Measurements from ENCODE around the gene MYO1E.
"Not testable (repeated sequence)": the region's sequence is repeated elsewhere in the genome, so short reads cannot be mapped to it uniquely, and the experiment has no call there.

The MYO1E gene

GRCh38 chr15:59131969-59132562 lies 240.6 kb downstream of the MYO1E start:
- Histone ChIP-seq H3K27ac (ENCODE audit: low read depth, low read length) (no peak overlapping the region), H3K4me3 (ENCODE audit: insufficient read depth, low read length, poor library complexity, severe bottlenecking) (no peak overlapping the region), H4K20me1 (ENCODE audit: low read depth, low read length) (no peaks in the 10 kb centered on the region), H3K9me2 (replicated peaks; ENCODE audit: insufficient read depth, low read length) (no peaks in the 10 kb centered on the region), H2AFZ (ENCODE audit: low read depth, low read length, severe bottlenecking) (no peak overlapping the region), H3K79me2 (ENCODE audit: insufficient read depth, low read length) (peaks cover 7% of the 10 kb centered on the region; the same call in 1 of the 2 replicates), H3K27me3 (ENCODE audit: low read length) (no peaks in the 10 kb centered on the region), H3K36me3 (ENCODE audit: low read length) (peaks cover 82% of the 10 kb centered on the region), H3K9me3 (ENCODE audit: insufficient read depth, low read length) (no peaks in the 10 kb centered on the region; the same call in 1 of the 2 replicates), H3K9ac (ENCODE audit: low read length) (no peak overlapping the region), H3K4me2 (ENCODE audit: low read depth, low read length, poor library complexity, severe bottlenecking) (no peak overlapping the region), H3F3A (ENCODE audit: insufficient read depth) (peaks cover 41% of the 10 kb centered on the region)
- TF ChIP-seq CTCF (IDR thresholded peaks at IDR 0.05; ENCODE audit: insufficient read depth, low read length, poor library complexity, severe bottlenecking): no peak
- TF ChIP-seq EZH2phosphoT487 (conservative IDR thresholded peaks at IDR 0.05; ENCODE audit: low read length): no peak

- no peaks in the 10 kb centered on the region for H4K20me1 ChIP-seq (ENCODE audit: low read depth, low read length)
- H3K79me2 ChIP-seq (ENCODE audit: insufficient read depth, low read length): peaks cover 7% of the 10 kb centered on the region; the same call in 1 of the 2 replicates
- no peak overlapping the region for H3K9ac ChIP-seq (ENCODE audit: low read length)
- H3K9me2 ChIP-seq (replicated peaks; ENCODE audit: insufficient read depth, low read length): no peaks in the 10 kb centered on the region
- H3K27ac ChIP-seq (ENCODE audit: low read depth, low read length): no peak overlapping the region
- no peak overlapping the region for H3K4me2 ChIP-seq (ENCODE audit: low read depth, low read length, poor library complexity, severe bottlenecking)
- peaks cover 77% of the 10 kb centered on the region for H3K36me3 ChIP-seq (ENCODE audit: low read length)
- no peak overlapping the region for H2AFZ ChIP-seq (ENCODE audit: low read depth, low read length, severe bottlenecking)
- H3K27me3 ChIP-seq (ENCODE audit: low read length): no peaks in the 10 kb centered on the region
- no peaks in the 10 kb centered on the region; the same call in 1 of the 2 replicates for H3K9me3 ChIP-seq (ENCODE audit: insufficient read depth, low read length)
- peaks cover 42% of the 10 kb centered on the region for H3F3A ChIP-seq (ENCODE audit: insufficient read depth)
- H3K4me3 ChIP-seq (ENCODE audit: insufficient read depth, low read length, poor library complexity, severe bottlenecking): no peak overlapping the region
- TF ChIP-seq EZH2phosphoT487 (conservative IDR thresholded peaks at IDR 0.05; ENCODE audit: low read length) (no peak), CTCF (IDR thresholded peaks at IDR 0.05; ENCODE audit: insufficient read depth, low read length, poor library complexity, severe bottlenecking) (no peak)
Observed at GRCh38 chr15:59131456-59131855, 241.2 kb downstream of the MYO1E start.

GRCh38 chr15:59127255-59127654 lies 245.4 kb downstream of the MYO1E start:
- not testable (repeated sequence) for H3K27ac ChIP-seq (ENCODE audit: low read depth, low read length)

GRCh38 chr15:59125683-59126082 lies 247.0 kb downstream of the MYO1E start:
- not testable (repeated sequence) for H3K4me2 ChIP-seq (ENCODE audit: low read depth, low read length, poor library complexity, severe bottlenecking); H3K9me2 ChIP-seq (replicated peaks; ENCODE audit: insufficient read depth, low read length); H4K20me1 ChIP-seq (ENCODE audit: low read depth, low read length); H3K27me3 ChIP-seq (ENCODE audit: low read length); H2AFZ ChIP-seq (ENCODE audit: low read depth, low read length, severe bottlenecking); H3K4me3 ChIP-seq (ENCODE audit: insufficient read depth, low read length, poor library complexity, severe bottlenecking); H3K9me3 ChIP-seq (ENCODE audit: insufficient read depth, low read length); H3K9ac ChIP-seq (ENCODE audit: low read length); H3K27ac ChIP-seq (ENCODE audit: low read depth, low read length); H3K79me2 ChIP-seq (ENCODE audit: insufficient read depth, low read length)
- Histone ChIP-seq H3F3A (ENCODE audit: insufficient read depth) (peaks cover 49% of the 10 kb centered on the region), H3K36me3 (ENCODE audit: low read length) (peaks cover 43% of the 10 kb centered on the region)

More at GRCh38 chr15:59127255-59127654, 245.4 kb downstream of the MYO1E start:
- H3K4me3 ChIP-seq (ENCODE audit: insufficient read depth, low read length, poor library complexity, severe bottlenecking); H3K9me3 ChIP-seq (ENCODE audit: insufficient read depth, low read length); H3K79me2 ChIP-seq (ENCODE audit: insufficient read depth, low read length); H4K20me1 ChIP-seq (ENCODE audit: low read depth, low read length); H3K9ac ChIP-seq (ENCODE audit: low read length); H3K4me2 ChIP-seq (ENCODE audit: low read depth, low read length, poor library complexity, severe bottlenecking); H2AFZ ChIP-seq (ENCODE audit: low read depth, low read length, severe bottlenecking); H3K9me2 ChIP-seq (replicated peaks; ENCODE audit: insufficient read depth, low read length); H3K27me3 ChIP-seq (ENCODE audit: low read length): not testable (repeated sequence)
- Histone ChIP-seq H3F3A (ENCODE audit: insufficient read depth) (peaks cover 51% of the 10 kb centered on the region), H3K36me3 (ENCODE audit: low read length) (peaks cover 57% of the 10 kb centered on the region)
